ENCODE results near the gene MKI67.
"Not testable (repeated sequence)": the region's sequence is repeated elsewhere in the genome, so short reads cannot be mapped to it uniquely, and the experiment has no call there.

MKI67 gene

GRCh38 chr10:128125944-128126764 lies at the start of gene MKI67:
MKI67 (minus strand) TSS chr10:128126423; CDS start chr10:128125667, 756 bp downstream.
- DNase-seq (ENCODE audit: low spot score) = peak; percentile 97

GRCh38 chr10:128174581-128175559 lies 48.6 kb upstream of the MKI67 start:
- DNase-seq (ENCODE audit: low spot score) = no peak

GRCh38 chr10:128173386-128173785 lies 47.2 kb upstream of the MKI67 start:
- no peak for DNase-seq (ENCODE audit: low spot score)

- DNase-seq (ENCODE audit: low spot score) = no peak
Observed at GRCh38 chr10:128172756-128173155, 46.5 kb upstream of the MKI67 start.

GRCh38 chr10:128169811-128170379 lies 43.7 kb upstream of the MKI67 start:
- no peak for DNase-seq (ENCODE audit: low spot score)

- no peak for DNase-seq (ENCODE audit: low spot score)
Observed at GRCh38 chr10:128167926-128168520, 41.8 kb upstream of the MKI67 start.

- DNase-seq (ENCODE audit: low spot score) = not testable (repeated sequence)
Observed at GRCh38 chr10:128167123-128167522, 40.9 kb upstream of the MKI67 start.

- no peak for DNase-seq (ENCODE audit: low spot score)
Observed at GRCh38 chr10:128166151-128166550, 39.9 kb upstream of the MKI67 start.

- DNase-seq (ENCODE audit: low spot score) = no peak
Observed at GRCh38 chr10:128165536-128165935, 39.3 kb upstream of the MKI67 start.

GRCh38 chr10:128163701-128164100 lies 37.5 kb upstream of the MKI67 start:
- DNase-seq (ENCODE audit: low spot score) = no peak

GRCh38 chr10:128161031-128161430 lies 34.8 kb upstream of the MKI67 start:
- DNase-seq (ENCODE audit: low spot score) = peak; percentile 13

GRCh38 chr10:128160297-128160711 lies 34.1 kb upstream of the MKI67 start:
- no peak for DNase-seq (ENCODE audit: low spot score)

GRCh38 chr10:128158021-128158795 lies 32.0 kb upstream of the MKI67 start:
- no peak for DNase-seq (ENCODE audit: low spot score)

GRCh38 chr10:128156999-128157755 lies 31.0 kb upstream of the MKI67 start:
- no peak for DNase-seq (ENCODE audit: low spot score)

GRCh38 chr10:128152741-128153580 lies 26.7 kb upstream of the MKI67 start:
- DNase-seq (ENCODE audit: low spot score) = no peak

- DNase-seq (ENCODE audit: low spot score) = no peak
Observed at GRCh38 chr10:128151031-128151430, 24.8 kb upstream of the MKI67 start.

- DNase-seq (ENCODE audit: low spot score) = no peak
Observed at GRCh38 chr10:128150561-128150960, 24.3 kb upstream of the MKI67 start.

- DNase-seq (ENCODE audit: low spot score) = peak; percentile 66
Observed at GRCh38 chr10:128150045-128150493, 23.8 kb upstream of the MKI67 start.

GRCh38 chr10:128149267-128150014 lies 23.2 kb upstream of the MKI67 start:
- no peak for DNase-seq (ENCODE audit: low spot score)
